ENCODE results near the gene AEBP1. TPM values are rescaled to one million over a fixed set of nuclear protein-coding genes. Genes with fewer than 3 reads are reported as not detected.

Gene AEBP1
- total RNA-seq, 1 donor, result 168 TPM

GRCh38 chr7:44157116-44158080, 53.3 kb downstream of the AEBP1 start:
- DNase-seq (ENCODE audit: low read depth), result no peak
- no peak overlapping the region for H3K4me3 ChIP-seq (ENCODE audit: low read depth, low read length)
- TF ChIP-seq, protein P1, sequence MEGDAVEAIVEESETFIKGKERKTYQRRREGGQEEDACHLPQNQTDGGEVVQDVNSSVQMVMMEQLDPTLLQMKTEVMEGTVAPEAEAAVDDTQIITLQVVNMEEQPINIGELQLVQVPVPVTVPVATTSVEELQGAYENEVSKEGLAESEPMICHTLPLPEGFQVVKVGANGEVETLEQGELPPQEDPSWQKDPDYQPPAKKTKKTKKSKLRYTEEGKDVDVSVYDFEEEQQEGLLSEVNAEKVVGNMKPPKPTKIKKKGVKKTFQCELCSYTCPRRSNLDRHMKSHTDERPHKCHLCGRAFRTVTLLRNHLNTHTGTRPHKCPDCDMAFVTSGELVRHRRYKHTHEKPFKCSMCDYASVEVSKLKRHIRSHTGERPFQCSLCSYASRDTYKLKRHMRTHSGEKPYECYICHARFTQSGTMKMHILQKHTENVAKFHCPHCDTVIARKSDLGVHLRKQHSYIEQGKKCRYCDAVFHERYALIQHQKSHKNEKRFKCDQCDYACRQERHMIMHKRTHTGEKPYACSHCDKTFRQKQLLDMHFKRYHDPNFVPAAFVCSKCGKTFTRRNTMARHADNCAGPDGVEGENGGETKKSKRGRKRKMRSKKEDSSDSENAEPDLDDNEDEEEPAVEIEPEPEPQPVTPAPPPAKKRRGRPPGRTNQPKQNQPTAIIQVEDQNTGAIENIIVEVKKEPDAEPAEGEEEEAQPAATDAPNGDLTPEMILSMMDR (IDR thresholded peaks at IDR 0.05; ENCODE audit: insufficient read depth, low read length), result no peak

GRCh38 chr7:44158096-44158872, 54.1 kb downstream of the AEBP1 start:
- TF ChIP-seq, protein P1 (IDR thresholded peaks at IDR 0.05; ENCODE audit: insufficient read depth, low read length), result no peak
- DNase-seq (ENCODE audit: low read depth), result no peak

DNA sequence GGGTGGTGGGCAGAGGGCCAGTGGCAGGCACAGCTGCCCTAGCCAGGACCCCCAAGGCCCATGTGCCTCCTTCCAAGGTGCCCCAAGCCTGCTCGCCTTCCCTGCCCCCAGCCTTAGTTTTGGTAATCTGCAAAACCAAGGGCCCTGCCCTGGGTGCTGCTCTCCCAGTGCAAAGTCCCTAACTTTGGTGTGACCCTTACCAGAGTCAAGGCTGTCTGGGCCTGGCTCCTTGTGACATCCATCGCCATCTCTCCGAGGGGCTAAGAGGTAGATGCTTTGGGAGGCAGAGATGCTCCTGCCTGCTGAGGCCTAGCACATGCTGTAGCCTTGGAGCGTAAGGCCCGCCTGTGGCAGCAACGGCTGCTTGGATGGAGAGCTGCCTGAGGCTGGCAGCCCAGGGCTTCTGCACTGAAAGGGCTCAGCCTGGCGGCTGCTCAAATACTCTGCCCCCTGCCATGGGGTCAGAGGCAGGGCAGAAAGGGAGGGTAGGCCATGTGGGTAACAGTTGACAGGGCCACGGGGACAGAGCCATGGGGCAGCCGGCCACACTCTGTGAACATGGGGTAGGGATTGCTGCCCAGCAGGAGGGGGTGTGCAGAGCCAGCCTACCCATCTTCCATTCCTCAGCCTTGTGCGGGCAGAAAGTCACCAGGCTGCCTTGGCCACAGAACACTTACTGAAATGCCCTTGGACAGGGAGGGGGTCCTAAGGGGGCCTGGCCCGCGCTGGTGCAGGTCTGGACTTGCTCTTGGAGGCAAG, 54.9 kb downstream of the AEBP1 start:
- DNase-seq (ENCODE audit: low read depth), result no peak
- TF ChIP-seq, protein P1 (IDR thresholded peaks at IDR 0.05; ENCODE audit: insufficient read depth, low read length), result no peak
- no peak overlapping the region for H3K4me3 ChIP-seq (ENCODE audit: low read depth, low read length)

More at GRCh38 chr7:44158096-44158872, 54.1 kb downstream of the AEBP1 start:
- H3K4me3 ChIP-seq (ENCODE audit: low read depth, low read length), result no peak overlapping the region

GRCh38 chr7:44159824-44160630, 55.9 kb downstream of the AEBP1 start:
- TF ChIP-seq, protein P1 (IDR thresholded peaks at IDR 0.05; ENCODE audit: insufficient read depth, low read length), result no peak
- DNase-seq (ENCODE audit: low read depth), result no peak
- H3K4me3 ChIP-seq (ENCODE audit: low read depth, low read length), result no peak overlapping the region

DNA sequence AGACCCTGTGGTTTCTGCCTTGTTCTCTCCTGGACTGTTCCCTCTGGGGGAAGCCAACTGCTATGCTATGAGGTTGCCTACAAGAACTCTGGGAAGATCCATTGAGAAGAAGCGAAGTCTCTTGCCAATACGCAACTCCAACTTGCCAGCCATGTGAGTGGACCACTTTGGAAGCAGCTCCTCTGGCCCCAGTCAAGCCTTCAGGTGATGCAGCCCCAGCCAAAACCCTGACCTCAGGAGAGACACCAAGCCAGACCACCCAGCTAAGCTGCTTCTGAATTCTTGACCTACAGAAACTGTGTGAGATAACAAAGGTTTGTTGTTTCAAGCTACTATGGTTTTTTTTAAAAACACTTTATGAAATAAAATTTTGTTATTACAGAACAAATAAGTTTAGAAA, 57.2 kb downstream of the AEBP1 start:
- TF ChIP-seq, protein P1 (IDR thresholded peaks at IDR 0.05; ENCODE audit: insufficient read depth, low read length), result no peak
- no peak for DNase-seq (ENCODE audit: low read depth)
- no peak overlapping the region for H3K4me3 ChIP-seq (ENCODE audit: low read depth, low read length)
